ENCODE measurements around the gene RNPEPL1.
"Not testable (repeated sequence)": the region's sequence is repeated elsewhere in the genome, so short reads cannot be mapped to it uniquely, and the experiment has no call there.

Gene RNPEPL1

GRCh38 chr2:240557808-240558207 lies 10.5 kb upstream of the RNPEPL1 start, which contains the start of gene ANKMY1:
Gene ANKMY1 (minus strand): TSS chr2:240557988. CDS start chr2:240557335, 653 bp downstream.
- H3K4me3 ChIP-seq (ENCODE audit: low read length in 2 of 2): peak within 1 kb of the TSS; percentile 27 to 62
- H3K36me3 ChIP-seq (ENCODE audit: control insufficient read depth in 2 of 2, insufficient read depth in 2 of 2, low read length in 2 of 2): no peaks in the 10 kb centered on the region
- H3K9me3 ChIP-seq (ENCODE audit: control insufficient read depth in 2 of 2, low read length in 2 of 2): no peaks in the 10 kb centered on the region
- no peak within 1 kb of the TSS for H3K9ac ChIP-seq (ENCODE audit: low read length in 2 of 2)
- no peak within 1 kb of the TSS for H3K27ac ChIP-seq (ENCODE audit: low read length)
- peaks cover 30% of the 10 kb centered on the region for H3K4me1 ChIP-seq (ENCODE audit: control insufficient read depth, insufficient read depth, low read length)
- H3K27me3 ChIP-seq (ENCODE audit: control insufficient read depth in 1 of 2, insufficient read depth in 2 of 2, low read length in 2 of 2): peaks cover 10 to 11% of the 10 kb centered on the region in 2 donors

- Histone ChIP-seq H3K9ac (ENCODE audit: low read length in 2 of 2) (no peak overlapping the region), H3K4me3 (ENCODE audit: low read length in 2 of 2) (peak overlapping the region in 1 of 2 donors; percentile 62), H3K4me1 (ENCODE audit: control insufficient read depth, insufficient read depth, low read length) (peaks cover 30% of the 10 kb centered on the region)
These were observed 10.0 kb upstream of the RNPEPL1 start for GRCh38 chr2:240558236-240558761.

GRCh38 chr2:240559286-240559685 lies 9.0 kb upstream of the RNPEPL1 start:
- Histone ChIP-seq H3K9ac (ENCODE audit: low read length in 2 of 2) (no peak overlapping the region), H3K27me3 (ENCODE audit: control insufficient read depth in 1 of 2, insufficient read depth in 2 of 2, low read length in 2 of 2) (peaks cover 10 to 11% of the 10 kb centered on the region in 2 donors), H3K9me3 (ENCODE audit: control insufficient read depth in 2 of 2, low read length in 2 of 2) (no peaks in the 10 kb centered on the region), H3K36me3 (ENCODE audit: control insufficient read depth in 2 of 2, insufficient read depth in 2 of 2, low read length in 2 of 2) (no peaks in the 10 kb centered on the region), H3K27ac (ENCODE audit: low read length) (no peak overlapping the region), H3K4me3 (ENCODE audit: low read length in 2 of 2) (peak overlapping the region in 1 of 2 donors; percentile 15), H3K4me1 (ENCODE audit: control insufficient read depth, insufficient read depth, low read length) (peaks cover 30% of the 10 kb centered on the region)

More at GRCh38 chr2:240558236-240558761, 10.0 kb upstream of the RNPEPL1 start:
- Histone ChIP-seq H3K27ac (ENCODE audit: low read length) (no peak overlapping the region), H3K9me3 (ENCODE audit: control insufficient read depth in 2 of 2, low read length in 2 of 2) (no peaks in the 10 kb centered on the region), H3K36me3 (ENCODE audit: control insufficient read depth in 2 of 2, insufficient read depth in 2 of 2, low read length in 2 of 2) (no peaks in the 10 kb centered on the region), H3K27me3 (ENCODE audit: control insufficient read depth in 1 of 2, insufficient read depth in 2 of 2, low read length in 2 of 2) (peaks cover 10 to 11% of the 10 kb centered on the region in 2 donors)

- H3K27ac ChIP-seq (ENCODE audit: low read length): peak within 1 kb of the TSS; percentile 92
- peak within 1 kb of the TSS; percentile 73 to 77 for H3K9ac ChIP-seq (ENCODE audit: low read length in 2 of 2)
- H3K9me3 ChIP-seq (ENCODE audit: control insufficient read depth in 2 of 2, low read length in 2 of 2): no peaks in the 10 kb centered on the region
- peak within 1 kb of the TSS; percentile 52 to 77 for H3K4me3 ChIP-seq (ENCODE audit: low read length in 2 of 2)
- peaks cover 32% of the 10 kb centered on the region for H3K4me1 ChIP-seq (ENCODE audit: control insufficient read depth, insufficient read depth, low read length)
- H3K27me3 ChIP-seq (ENCODE audit: control insufficient read depth in 1 of 2, insufficient read depth in 2 of 2, low read length in 2 of 2): peaks cover 10 to 11% of the 10 kb centered on the region in 2 donors
- no peaks in the 10 kb centered on the region for H3K36me3 ChIP-seq (ENCODE audit: control insufficient read depth in 2 of 2, insufficient read depth in 2 of 2, low read length in 2 of 2)
These were observed 8.2 kb upstream of the RNPEPL1 start, which contains the start of gene DUSP28 for GRCh38 chr2:240560084-240560479. Gene DUSP28 (plus strand): TSS chr2:240560357. CDS start chr2:240560685, 328 bp downstream.

GRCh38 chr2:240560480-240561324 lies 7.6 kb upstream of the RNPEPL1 start:
- H3K9ac ChIP-seq (ENCODE audit: low read length in 2 of 2): peak overlapping the region; percentile 73 to 77
- H3K4me1 ChIP-seq (ENCODE audit: control insufficient read depth, insufficient read depth, low read length): peaks cover 38% of the 10 kb centered on the region
- H3K36me3 ChIP-seq (ENCODE audit: control insufficient read depth in 2 of 2, insufficient read depth in 2 of 2, low read length in 2 of 2): no peaks in the 10 kb centered on the region
- peak overlapping the region; percentile 92 for H3K27ac ChIP-seq (ENCODE audit: low read length)
- H3K4me3 ChIP-seq (ENCODE audit: low read length in 2 of 2): peak overlapping the region; percentile 52 to 77
- H3K9me3 ChIP-seq (ENCODE audit: control insufficient read depth in 2 of 2, low read length in 2 of 2): no peaks in the 10 kb centered on the region
- peaks cover 10 to 11% of the 10 kb centered on the region in 2 donors for H3K27me3 ChIP-seq (ENCODE audit: control insufficient read depth in 1 of 2, insufficient read depth in 2 of 2, low read length in 2 of 2)

- peak overlapping the region; percentile 52 to 77 for H3K4me3 ChIP-seq (ENCODE audit: low read length in 2 of 2)
- H3K9ac ChIP-seq (ENCODE audit: low read length in 2 of 2): peak overlapping the region; percentile 36 to 58
- peaks cover 44% of the 10 kb centered on the region for H3K4me1 ChIP-seq (ENCODE audit: control insufficient read depth, insufficient read depth, low read length)
- peaks cover 8 to 11% of the 10 kb centered on the region in 2 donors for H3K27me3 ChIP-seq (ENCODE audit: control insufficient read depth in 1 of 2, insufficient read depth in 2 of 2, low read length in 2 of 2)
- H3K27ac ChIP-seq (ENCODE audit: low read length): no peak overlapping the region
- no peaks in the 10 kb centered on the region for H3K36me3 ChIP-seq (ENCODE audit: control insufficient read depth in 2 of 2, insufficient read depth in 2 of 2, low read length in 2 of 2)
- no peaks in the 10 kb centered on the region for H3K9me3 ChIP-seq (ENCODE audit: control insufficient read depth in 2 of 2, low read length in 2 of 2)
These were observed 6.8 kb upstream of the RNPEPL1 start for GRCh38 chr2:240561325-240561971.

- not testable (repeated sequence) for H3K27ac ChIP-seq (ENCODE audit: low read length); H3K4me3 ChIP-seq (ENCODE audit: low read length in 2 of 2)
These were observed 5.1 kb upstream of the RNPEPL1 start for GRCh38 chr2:240563231-240563630.

GRCh38 chr2:240563951-240564560 lies 4.2 kb upstream of the RNPEPL1 start:
- Histone ChIP-seq H3K36me3 (ENCODE audit: control insufficient read depth in 2 of 2, insufficient read depth in 2 of 2, low read length in 2 of 2) (no peaks in the 10 kb centered on the region), H3K27ac (ENCODE audit: low read length) (no peak overlapping the region), H3K27me3 (ENCODE audit: control insufficient read depth in 1 of 2, insufficient read depth in 2 of 2, low read length in 2 of 2) (no peaks in the 10 kb centered on the region), H3K4me3 (ENCODE audit: low read length in 2 of 2) (no peak overlapping the region), H3K4me1 (ENCODE audit: control insufficient read depth, insufficient read depth, low read length) (peaks cover 52% of the 10 kb centered on the region), H3K9ac (ENCODE audit: low read length in 2 of 2) (peak overlapping the region in 1 of 2 donors; percentile 42), H3K9me3 (ENCODE audit: control insufficient read depth in 2 of 2, low read length in 2 of 2) (no peaks in the 10 kb centered on the region)

More at GRCh38 chr2:240563231-240563630, 5.1 kb upstream of the RNPEPL1 start:
- not testable (repeated sequence) for H3K9ac ChIP-seq (ENCODE audit: low read length in 2 of 2); H3K9me3 ChIP-seq (ENCODE audit: control insufficient read depth in 2 of 2, low read length in 2 of 2); H3K27me3 ChIP-seq (ENCODE audit: control insufficient read depth in 1 of 2, insufficient read depth in 2 of 2, low read length in 2 of 2); H3K36me3 ChIP-seq (ENCODE audit: control insufficient read depth in 2 of 2, insufficient read depth in 2 of 2, low read length in 2 of 2)
- peaks cover 54% of the 10 kb centered on the region for H3K4me1 ChIP-seq (ENCODE audit: control insufficient read depth, insufficient read depth, low read length)

GRCh38 chr2:240564561-240565332 lies 3.5 kb upstream of the RNPEPL1 start:
- Histone ChIP-seq H3K36me3 (ENCODE audit: control insufficient read depth in 2 of 2, insufficient read depth in 2 of 2, low read length in 2 of 2) (no peaks in the 10 kb centered on the region), H3K4me3 (ENCODE audit: low read length in 2 of 2) (no peak overlapping the region), H3K27ac (ENCODE audit: low read length) (no peak overlapping the region), H3K4me1 (ENCODE audit: control insufficient read depth, insufficient read depth, low read length) (peaks cover 52% of the 10 kb centered on the region), H3K9ac (ENCODE audit: low read length in 2 of 2) (peak overlapping the region in 1 of 2 donors; percentile 42), H3K9me3 (ENCODE audit: control insufficient read depth in 2 of 2, low read length in 2 of 2) (no peaks in the 10 kb centered on the region), H3K27me3 (ENCODE audit: control insufficient read depth in 1 of 2, insufficient read depth in 2 of 2, low read length in 2 of 2) (no peaks in the 10 kb centered on the region)

Data from stomach smooth muscle (tissue), 2 donors.